PFSK-1 (cell line): ENCODE data around the gene CD1C.

Source experiments
- FOXP2 ChIP-seq: optimal IDR thresholded peaks from 2 replicates; pipeline ENCODE3; 2011; ENCODE audit warnings: borderline replicate concordance, control low read depth, inconsistent platforms; ENCODE audit not compliant: insufficient read depth; ENCODE audit errors: extremely low read length, extremely low read depth
- POLR2AphosphoS5 ChIP-seq: IDR thresholded peaks from 2 replicates; pipeline ENCODE4 v1.6.1; 2012; ENCODE audit warnings: low read depth, mild to moderate bottlenecking, control low read depth, low read length, moderate library complexity
- SIN3A ChIP-seq: IDR thresholded peaks from 2 replicates; pipeline ENCODE4 v1.6.1; 2012; ENCODE audit warnings: mild to moderate bottlenecking, low read length, moderate library complexity, borderline replicate concordance; ENCODE audit not compliant: insufficient read depth
- TF ChIP-seq, protein P1 (sequence below), 2 experiments: IDR thresholded peaks; 2 replicates each; pipeline versions ENCODE4 v1.6.1 to v1.8.0; 2011 to 2012; ENCODE audit warnings: low read depth in 2 of 2, low read length in 2 of 2, control low read depth in 1 of 2, inconsistent platforms in 1 of 2, mild to moderate bottlenecking in 1 of 2, moderate library complexity in 1 of 2; ENCODE audit not compliant: insufficient read depth in 1 of 2

DNA sequence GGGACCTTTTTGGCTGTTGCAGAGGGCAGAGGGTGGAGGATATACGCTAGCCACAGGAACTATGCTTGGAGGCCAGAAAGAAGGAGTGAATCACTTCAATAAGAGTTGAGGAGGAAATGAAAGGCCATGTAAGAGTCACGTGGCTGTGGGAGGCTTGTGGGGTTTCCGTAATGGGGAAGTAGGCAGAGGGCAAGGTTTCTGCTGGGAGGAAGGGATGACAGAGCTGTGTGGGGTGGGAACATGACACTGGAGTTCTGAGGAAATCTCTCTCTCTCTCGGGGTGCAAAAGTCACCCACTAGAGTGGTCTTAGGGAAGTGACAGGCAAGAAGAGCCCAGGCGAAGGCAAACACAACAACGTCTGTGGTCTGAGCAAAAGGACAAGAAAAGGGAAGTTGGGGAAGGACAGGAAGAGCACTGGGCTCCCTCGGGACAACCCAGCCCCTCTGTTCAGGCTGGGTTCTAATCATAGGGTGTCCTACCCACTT, 3.9 kb upstream of the CD1C start:
- TF ChIP-seq POLR2AphosphoS5 (no peak), SIN3A (no peak), FOXP2 (no peak)
- TF ChIP-seq, protein P1, sequence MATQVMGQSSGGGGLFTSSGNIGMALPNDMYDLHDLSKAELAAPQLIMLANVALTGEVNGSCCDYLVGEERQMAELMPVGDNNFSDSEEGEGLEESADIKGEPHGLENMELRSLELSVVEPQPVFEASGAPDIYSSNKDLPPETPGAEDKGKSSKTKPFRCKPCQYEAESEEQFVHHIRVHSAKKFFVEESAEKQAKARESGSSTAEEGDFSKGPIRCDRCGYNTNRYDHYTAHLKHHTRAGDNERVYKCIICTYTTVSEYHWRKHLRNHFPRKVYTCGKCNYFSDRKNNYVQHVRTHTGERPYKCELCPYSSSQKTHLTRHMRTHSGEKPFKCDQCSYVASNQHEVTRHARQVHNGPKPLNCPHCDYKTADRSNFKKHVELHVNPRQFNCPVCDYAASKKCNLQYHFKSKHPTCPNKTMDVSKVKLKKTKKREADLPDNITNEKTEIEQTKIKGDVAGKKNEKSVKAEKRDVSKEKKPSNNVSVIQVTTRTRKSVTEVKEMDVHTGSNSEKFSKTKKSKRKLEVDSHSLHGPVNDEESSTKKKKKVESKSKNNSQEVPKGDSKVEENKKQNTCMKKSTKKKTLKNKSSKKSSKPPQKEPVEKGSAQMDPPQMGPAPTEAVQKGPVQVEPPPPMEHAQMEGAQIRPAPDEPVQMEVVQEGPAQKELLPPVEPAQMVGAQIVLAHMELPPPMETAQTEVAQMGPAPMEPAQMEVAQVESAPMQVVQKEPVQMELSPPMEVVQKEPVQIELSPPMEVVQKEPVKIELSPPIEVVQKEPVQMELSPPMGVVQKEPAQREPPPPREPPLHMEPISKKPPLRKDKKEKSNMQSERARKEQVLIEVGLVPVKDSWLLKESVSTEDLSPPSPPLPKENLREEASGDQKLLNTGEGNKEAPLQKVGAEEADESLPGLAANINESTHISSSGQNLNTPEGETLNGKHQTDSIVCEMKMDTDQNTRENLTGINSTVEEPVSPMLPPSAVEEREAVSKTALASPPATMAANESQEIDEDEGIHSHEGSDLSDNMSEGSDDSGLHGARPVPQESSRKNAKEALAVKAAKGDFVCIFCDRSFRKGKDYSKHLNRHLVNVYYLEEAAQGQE (IDR thresholded peaks at IDR 0.05; ENCODE audit: insufficient read depth in 1 of 2, low read depth in 2 of 2, low read length in 2 of 2) = no peak
